Activated CD4-positive, alpha-beta memory T cell treated with anti-CD3 and anti-CD28 coated beads for 36 hours (primary cell): ENCODE measurements around the gene GJA10. TPM values are rescaled to one million over a fixed set of nuclear protein-coding genes. Genes with fewer than 3 reads are reported as not detected.
A peak's percentile ranks its signal among the peaks of the same experiment; 100 is the strongest.

Source experiments
- CTCF ChIA-PET: fragments of 350-600 bp; sonication (Branson Sonifier 250); formaldehyde crosslinking; loops from one replicate; lab custom pipeline; 2021; ENCODE audit warnings: antibody characterized with exemption, inconsistent platforms; lab: Charles Lee
- POLR2A ChIA-PET: fragments of 350-600 bp; sonication (Branson Sonifier 250); formaldehyde crosslinking; loops from one replicate; lab custom pipeline; 2021; ENCODE audit warnings: antibody characterized with exemption; lab: Charles Lee
- DNase-seq: peaks from one replicate; pipeline ENCODE4 v3.0.0-alpha.2; 2020
- H3K27ac Mint-ChIP-seq: one replicate; pipeline ENCODE4 v1.8.0; 2021; ENCODE audit warnings: mixed read lengths
- H3K27me3 Mint-ChIP-seq: one replicate; pipeline ENCODE4 v1.8.0; 2021; ENCODE audit warnings: mixed read lengths
- H3K36me3 Mint-ChIP-seq: one replicate; pipeline ENCODE4 v1.8.0; 2021; ENCODE audit warnings: mixed read lengths
- H3K4me1 Mint-ChIP-seq: one replicate; pipeline ENCODE4 v1.8.0; 2021; ENCODE audit warnings: low read depth, mixed read lengths
- H3K4me3 Mint-ChIP-seq: one replicate; pipeline ENCODE4 v1.8.0; 2021; ENCODE audit warnings: mild to moderate bottlenecking, mixed read lengths
- H3K9me3 Mint-ChIP-seq: one replicate; pipeline ENCODE4 v1.8.0; 2021; ENCODE audit warnings: mixed read lengths
- intact Hi-C: fragments of 100-400 bp; cut with micrococcal nuclease; formaldehyde crosslinking; loops from one replicate; pipeline ENCODE4 v1.15.1; 2023
- total RNA-seq, 2 experiments: library from RNA; stranded (reverse); gene quantifications; one replicate each; pipeline ENCODE4 v1.2.3, GENCODE V29; 2021

GJA10 gene
- total RNA-seq, 2 experiments from 2014 or later = not detected

GRCh38 chr6:89940225-89941027, 46.2 kb downstream of the GJA10 start:
- no peaks in the 10 kb centered on the region for H3K9me3 Mint-ChIP-seq
- no peak overlapping the region for H3K4me3 Mint-ChIP-seq
- no peaks in the 10 kb centered on the region for H3K27me3 Mint-ChIP-seq
- peaks cover 41% of the 10 kb centered on the region for H3K4me1 Mint-ChIP-seq
- H3K27ac Mint-ChIP-seq = no peak overlapping the region
- ChIA-PET CTCF (interaction anchor here (0.6 to 6.8 kb wide), 86 partner anchors 9 to 555 kb away, joined by 3 to 132 read pairs (median 4); partner anchors contain the start of gene MDN1), POLR2A (interaction anchor here (0.5 to 1.1 kb wide), 4 partner anchors 14 to 539 kb away, joined by 3 to 4 read pairs (median 3); no protein-coding TSS in a partner anchor)
- peaks cover 53% of the 10 kb centered on the region for H3K36me3 Mint-ChIP-seq
- peak; percentile 78 for DNase-seq
- intact Hi-C loops = loop anchor here (1.0 to 5.0 kb wide), 4 partner anchors 14 to 539 kb away; no protein-coding TSS in a partner anchor

- Mint-ChIP-seq H3K4me1 (peaks cover 44% of the 10 kb centered on the region), H3K9me3 (no peaks in the 10 kb centered on the region), H3K27ac (no peak overlapping the region), H3K36me3 (peaks cover 56% of the 10 kb centered on the region), H3K4me3 (no peak overlapping the region), H3K27me3 (no peaks in the 10 kb centered on the region)
- intact Hi-C loops = loop anchor here (2.0 to 5.0 kb wide), 3 partner anchors 14 to 451 kb away; no protein-coding TSS in a partner anchor
- ChIA-PET CTCF (interaction anchor here (0.6 to 6.8 kb wide), 79 partner anchors 8 to 550 kb away, joined by 3 to 132 read pairs (median 4); partner anchors contain the start of gene MDN1), POLR2A (interaction anchor here (0.5 to 1.1 kb wide), 3 partner anchors 14 to 538 kb away, joined by 3 to 4 read pairs (median 3); no protein-coding TSS in a partner anchor)
- no peak for DNase-seq
Observed at GRCh38 chr6:89941031-89941762, 46.9 kb downstream of the GJA10 start.

GRCh38 chr6:89941763-89942497, 47.7 kb downstream of the GJA10 start:
- no peak overlapping the region for H3K4me3 Mint-ChIP-seq
- peaks cover 49% of the 10 kb centered on the region for H3K4me1 Mint-ChIP-seq
- no peak for DNase-seq
- ChIA-PET CTCF (interaction anchor here (0.9 to 6.8 kb wide), 11 partner anchors 7 to 535 kb away, joined by 3 to 132 read pairs (median 6); no protein-coding TSS in a partner anchor), POLR2A (no interaction called here)
- H3K36me3 Mint-ChIP-seq = peaks cover 52% of the 10 kb centered on the region
- no peaks in the 10 kb centered on the region for H3K9me3 Mint-ChIP-seq
- H3K27ac Mint-ChIP-seq = peak overlapping the region; percentile 21
- intact Hi-C loops = loop anchor here (2.0 to 5.0 kb wide), 3 partner anchors 13 to 450 kb away; no protein-coding TSS in a partner anchor
- no peaks in the 10 kb centered on the region for H3K27me3 Mint-ChIP-seq

- intact Hi-C loops = loop anchor here (5.0 kb wide), 2 partner anchors 235 to 450 kb away; no protein-coding TSS in a partner anchor
- POLR2A ChIA-PET = no interaction called here
- CTCF ChIA-PET = interaction anchor here (1.0 to 6.8 kb wide), 6 partner anchors 10 to 534 kb away, joined by 3 to 132 read pairs (median 12); no protein-coding TSS in a partner anchor
- no peaks in the 10 kb centered on the region for H3K27me3 Mint-ChIP-seq
- no peak overlapping the region for H3K4me3 Mint-ChIP-seq
- DNase-seq = no peak
- peaks cover 54% of the 10 kb centered on the region for H3K4me1 Mint-ChIP-seq
- peak overlapping the region; percentile 21 for H3K27ac Mint-ChIP-seq
- H3K36me3 Mint-ChIP-seq = peaks cover 52% of the 10 kb centered on the region
- no peaks in the 10 kb centered on the region for H3K9me3 Mint-ChIP-seq
Observed at GRCh38 chr6:89942601-89943000, 48.3 kb downstream of the GJA10 start.

GRCh38 chr6:89944181-89944755, 50.0 kb downstream of the GJA10 start:
- no peak for DNase-seq
- no peaks in the 10 kb centered on the region for H3K27me3 Mint-ChIP-seq
- no peak overlapping the region for H3K4me3 Mint-ChIP-seq
- intact Hi-C loops = loop anchor here (1.0 to 5.0 kb wide), 4 partner anchors 137 to 535 kb away; no protein-coding TSS in a partner anchor
- no peak overlapping the region for H3K27ac Mint-ChIP-seq
- H3K36me3 Mint-ChIP-seq = peaks cover 41% of the 10 kb centered on the region
- peaks cover 48% of the 10 kb centered on the region for H3K4me1 Mint-ChIP-seq
- ChIA-PET POLR2A (no interaction called here), CTCF (interaction anchor here (0.7 to 6.8 kb wide), 13 partner anchors 11 to 533 kb away, joined by 3 to 132 read pairs (median 3); no protein-coding TSS in a partner anchor)
- H3K9me3 Mint-ChIP-seq = no peaks in the 10 kb centered on the region

GRCh38 chr6:89944826-89945407, 50.6 kb downstream of the GJA10 start:
- peaks cover 46% of the 10 kb centered on the region for H3K36me3 Mint-ChIP-seq
- H3K9me3 Mint-ChIP-seq = no peaks in the 10 kb centered on the region
- DNase-seq = no peak
- H3K27ac Mint-ChIP-seq = no peak overlapping the region
- intact Hi-C loops = loop anchor here (1.0 to 5.0 kb wide), 4 partner anchors 136 to 534 kb away; no protein-coding TSS in a partner anchor
- no peak overlapping the region for H3K4me3 Mint-ChIP-seq
- no peaks in the 10 kb centered on the region for H3K27me3 Mint-ChIP-seq
- ChIA-PET POLR2A (no interaction called here), CTCF (interaction anchor here (0.6 to 6.8 kb wide), 14 partner anchors 8 to 532 kb away, joined by 3 to 132 read pairs (median 3); no protein-coding TSS in a partner anchor)
- peaks cover 53% of the 10 kb centered on the region for H3K4me1 Mint-ChIP-seq

Other genes with a start within 250 kb of the GJA10 start
- gene MDN1, start 74.7 kb upstream of the GJA10 start, total RNA-seq = 10 to 100 TPM; 39.1 to 40.2 TPM
- gene CASP8AP2, start 64.6 kb upstream of the GJA10 start, total RNA-seq = 10 to 100 TPM; 32.4 to 34.2 TPM